Tibial nerve (tissue), 4 donors: ENCODE results near the gene C17orf58.

Experiments
- CTCF ChIP-seq, 5 experiments: fragments of 200-600 bp in 3 of 5; fragments of 450-650 bp in 2 of 5; sonication (generic) in 3 of 5; IDR thresholded peaks; one replicate each; pipeline ENCODE4 v1.5.1; 2016 to 2019; ENCODE audit warnings: antibody characterized with exemption in 5 of 5, mild to moderate bottlenecking in 3 of 5, moderate library complexity in 2 of 5
- EP300 ChIP-seq, 2 donors: sonication (generic); formaldehyde crosslinking; IDR thresholded peaks; one replicate each; pipeline ENCODE4 v1.6.1; 2017; ENCODE audit warnings: antibody characterized with exemption in 2 of 2, mild to moderate bottlenecking in 1 of 2
- POLR2A ChIP-seq, 2 donors: fragments of 450-650 bp; IDR thresholded peaks; one replicate each; pipeline ENCODE4 v1.6.1; 2017; ENCODE audit warnings: antibody characterized with exemption in 2 of 2, mild to moderate bottlenecking in 2 of 2, moderate library complexity in 2 of 2

GRCh38 chr17:68013385-68013784 lies 17.1 kb upstream of the C17orf58 start:
- TF ChIP-seq POLR2A (IDR thresholded peaks at IDR 0.05) (no peak), CTCF (IDR thresholded peaks at IDR 0.05) (no peak), EP300 (IDR thresholded peaks at IDR 0.05) (no peak)
